ENCODE results near the gene EAF1.
A peak's percentile ranks its signal among the peaks of the same experiment; 100 is the strongest.
"Not testable (repeated sequence)": the region's sequence is repeated elsewhere in the genome, so short reads cannot be mapped to it uniquely, and the experiment has no call there.

The EAF1 gene

DNA sequence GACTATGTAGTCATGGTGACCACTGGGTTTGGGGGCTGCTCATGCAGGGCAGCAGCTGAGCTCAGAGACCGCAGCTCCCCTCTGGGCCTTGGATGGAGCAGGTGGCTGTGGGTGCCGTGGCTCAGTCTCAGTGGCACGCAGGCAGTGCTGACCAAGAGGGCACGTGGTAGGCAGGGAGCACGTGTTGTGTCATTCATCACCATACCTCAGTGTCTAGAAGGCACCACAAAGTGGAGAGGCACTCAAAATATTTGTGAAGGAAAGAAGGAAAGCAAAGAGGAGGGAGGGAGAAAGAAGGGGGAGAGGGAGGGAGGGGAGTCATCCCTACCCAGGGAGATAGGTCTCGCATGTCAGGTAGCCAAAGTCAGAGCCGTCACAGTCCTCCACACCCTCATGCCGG lies 26.1 kb downstream of the EAF1 start:
- no peak for DNase-seq

DNA sequence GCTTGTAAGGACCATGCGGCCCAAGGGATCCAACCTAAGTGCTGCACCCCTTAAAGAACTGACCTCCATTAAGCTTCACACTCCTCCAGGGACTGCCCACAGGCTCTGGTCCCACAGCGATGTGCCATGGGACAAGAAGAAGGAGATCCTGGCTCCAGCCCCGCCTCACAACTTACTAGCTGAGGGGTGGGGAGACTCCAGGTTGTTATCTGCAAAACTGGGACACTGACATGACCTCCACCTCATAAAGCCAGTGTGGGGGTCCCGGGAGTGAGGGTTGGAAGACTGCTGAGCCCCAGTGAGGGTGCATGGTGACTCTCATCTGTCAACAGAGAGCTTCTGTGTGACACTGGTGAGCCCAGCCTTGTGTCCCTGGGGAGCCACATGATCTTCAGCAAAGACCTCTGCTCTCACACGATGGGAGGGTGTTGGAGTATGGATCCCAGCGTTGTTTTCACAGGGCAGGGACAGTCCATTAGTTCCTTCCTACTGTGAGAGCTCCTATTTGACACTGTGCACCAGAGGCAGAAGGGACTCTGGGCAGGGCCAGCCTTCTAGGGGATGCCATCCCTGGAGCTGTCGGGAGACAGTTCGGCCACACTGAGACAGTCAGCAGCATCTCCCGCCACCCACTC lies 26.7 kb downstream of the EAF1 start:
- no peak for DNase-seq

DNA sequence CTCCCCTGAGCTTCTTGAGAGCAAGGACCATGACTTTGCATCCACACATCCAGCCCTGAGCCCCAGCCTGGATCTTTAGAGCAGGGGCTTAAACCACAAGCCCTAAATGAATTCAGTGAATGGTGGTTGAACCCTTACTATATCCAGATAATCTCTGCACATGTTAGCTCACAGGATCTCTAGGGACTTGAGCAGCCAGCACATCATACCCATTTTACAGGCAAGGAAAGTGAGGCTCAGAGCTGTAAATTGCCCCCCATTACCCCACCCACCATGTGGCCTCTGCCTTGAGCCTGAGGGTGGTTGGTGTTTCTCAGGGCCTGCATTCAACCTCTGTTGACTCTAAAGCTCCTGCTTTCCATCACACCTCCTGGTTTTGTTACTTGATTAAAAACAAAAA lies 27.6 kb downstream of the EAF1 start:
- DNase-seq = no peak

DNA sequence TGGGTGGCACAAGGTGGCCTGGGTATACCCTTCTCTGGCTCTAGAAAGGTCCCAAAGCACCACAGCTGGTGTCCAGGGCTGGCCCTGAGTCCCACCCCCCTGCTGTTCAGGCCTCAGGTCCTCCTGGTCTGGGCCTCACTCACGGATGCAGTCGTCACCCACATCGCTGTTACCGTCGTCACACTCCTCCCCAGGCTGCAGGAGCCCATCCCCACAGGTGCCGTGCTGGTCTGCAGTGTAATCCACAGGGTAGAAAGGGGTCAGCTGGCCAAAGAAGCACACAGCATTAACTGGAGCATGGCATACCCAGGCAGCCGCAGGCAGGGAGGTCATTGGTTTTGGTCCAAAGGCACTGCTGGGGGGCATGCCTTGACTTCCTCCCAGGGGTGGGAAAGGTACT lies 28.4 kb downstream of the EAF1 start:
- no peak for DNase-seq

DNA sequence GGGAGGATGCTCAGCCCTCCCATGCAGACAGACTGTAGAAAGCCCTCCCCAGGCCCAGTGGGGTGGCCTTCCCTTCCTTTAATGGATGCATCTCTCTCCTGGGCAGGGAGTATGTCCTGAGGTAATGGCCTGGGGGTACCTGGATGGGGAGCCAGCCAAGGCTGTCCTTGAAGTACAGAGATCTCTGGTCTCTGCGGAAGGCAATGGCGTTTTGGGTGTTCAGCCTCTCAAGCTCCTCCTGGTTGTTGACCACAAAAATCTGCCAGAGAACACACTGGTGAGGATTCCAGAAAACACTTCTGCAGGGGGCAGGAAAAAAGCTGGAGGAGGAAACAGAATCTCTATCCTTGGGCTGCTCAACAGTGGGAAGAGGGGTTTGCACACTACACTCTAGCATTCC lies 28.9 kb downstream of the EAF1 start:
- no peak for DNase-seq

DNA sequence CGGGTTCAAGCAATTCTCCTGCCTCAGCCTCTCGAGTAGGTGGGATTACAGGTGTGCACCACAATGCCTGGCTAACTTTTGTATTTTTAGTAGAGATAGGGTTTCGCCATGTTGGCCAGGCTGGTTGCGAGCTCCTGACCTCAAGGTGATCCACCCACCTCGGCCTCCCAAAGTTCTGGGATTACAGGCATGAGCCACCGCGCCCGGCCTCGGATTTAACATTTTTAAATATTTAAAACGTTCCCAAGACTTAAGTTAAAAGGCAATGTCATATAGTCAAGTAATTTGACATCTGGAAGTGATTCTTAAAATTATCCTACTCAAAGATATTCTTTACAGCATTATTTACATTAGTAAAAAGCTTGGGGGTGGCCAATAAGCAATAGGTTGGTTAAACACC lies 29.5 kb downstream of the EAF1 start:
- DNase-seq = not testable (repeated sequence)

DNA sequence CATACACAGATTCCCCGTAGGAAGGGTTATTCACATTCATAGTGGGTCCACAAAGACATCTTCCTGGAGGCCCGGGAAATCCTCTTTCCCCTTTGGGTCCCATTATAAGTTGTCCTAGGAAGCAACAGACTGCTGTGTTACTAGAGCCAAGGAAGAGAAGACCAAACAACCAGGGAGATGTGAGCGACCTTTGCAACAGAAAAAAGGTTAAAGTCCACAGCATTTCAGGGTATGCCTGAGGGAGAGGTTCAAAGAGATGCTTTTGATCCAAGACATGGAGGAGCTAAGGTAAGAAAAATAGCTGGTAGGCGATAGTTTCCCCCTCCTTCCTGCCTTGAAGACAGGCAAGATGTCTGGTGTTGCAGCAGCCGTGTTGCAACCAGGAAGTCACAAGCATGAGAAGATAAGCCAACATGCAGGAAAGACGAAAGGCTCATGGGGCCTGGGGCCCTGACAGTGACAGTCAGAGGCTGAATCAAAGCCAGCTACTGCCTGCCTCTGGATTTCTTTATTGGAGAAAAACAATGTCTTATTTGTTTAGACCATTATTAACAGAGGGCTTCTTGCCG lies 30.9 kb downstream of the EAF1 start:
- DNase-seq = no peak

DNA sequence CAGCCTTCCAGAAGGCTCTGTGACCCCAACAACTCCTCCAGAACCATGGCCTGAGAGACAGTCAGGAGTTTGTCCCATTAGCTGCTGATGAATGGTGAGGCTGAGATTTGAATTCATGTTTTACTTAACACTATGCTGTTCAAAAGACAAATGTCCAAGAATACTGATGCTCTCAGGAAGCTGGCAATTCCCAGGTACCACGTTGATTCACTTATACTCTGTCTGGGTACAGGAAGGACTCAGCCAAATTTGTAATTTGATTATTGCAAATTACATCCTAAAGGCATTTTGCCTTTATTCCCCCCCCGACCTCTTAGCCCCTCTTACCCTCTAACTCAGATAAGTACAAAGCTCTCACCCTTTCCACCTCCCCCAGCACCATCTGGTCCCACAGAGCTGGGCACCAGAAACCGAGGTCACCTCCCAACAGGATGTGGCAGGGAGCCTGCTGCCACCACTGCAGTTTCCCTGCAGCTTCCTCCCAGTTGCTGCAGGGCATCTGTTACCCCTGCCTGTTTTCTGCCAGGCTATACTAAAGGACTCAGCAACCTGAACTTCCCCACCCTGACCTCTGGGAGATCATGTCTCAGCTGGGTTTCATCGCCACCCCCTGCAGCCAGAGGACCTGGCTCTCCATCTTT lies 33.6 kb downstream of the EAF1 start:
- no peak for DNase-seq

DNA sequence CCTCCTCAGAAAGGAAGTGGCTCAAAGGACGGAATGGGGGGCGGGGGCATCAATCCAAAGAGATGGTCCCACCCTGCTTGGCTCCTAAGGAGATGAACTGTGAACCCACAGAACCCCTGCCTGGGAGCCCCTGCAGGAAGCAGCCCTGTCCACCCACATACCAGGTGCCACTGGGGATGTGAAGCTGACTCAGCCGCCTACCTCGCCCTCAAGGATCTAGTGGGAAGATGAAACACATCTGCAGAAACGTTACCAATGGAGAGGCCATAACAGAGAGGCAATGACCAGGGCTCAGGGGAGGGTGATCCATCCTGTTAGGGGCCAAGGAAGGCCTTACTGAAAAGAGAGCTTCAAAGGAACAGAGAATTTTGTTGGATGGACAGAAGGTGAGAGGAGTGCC lies 35.1 kb downstream of the EAF1 start:
- peak; percentile 11 for DNase-seq

DNA sequence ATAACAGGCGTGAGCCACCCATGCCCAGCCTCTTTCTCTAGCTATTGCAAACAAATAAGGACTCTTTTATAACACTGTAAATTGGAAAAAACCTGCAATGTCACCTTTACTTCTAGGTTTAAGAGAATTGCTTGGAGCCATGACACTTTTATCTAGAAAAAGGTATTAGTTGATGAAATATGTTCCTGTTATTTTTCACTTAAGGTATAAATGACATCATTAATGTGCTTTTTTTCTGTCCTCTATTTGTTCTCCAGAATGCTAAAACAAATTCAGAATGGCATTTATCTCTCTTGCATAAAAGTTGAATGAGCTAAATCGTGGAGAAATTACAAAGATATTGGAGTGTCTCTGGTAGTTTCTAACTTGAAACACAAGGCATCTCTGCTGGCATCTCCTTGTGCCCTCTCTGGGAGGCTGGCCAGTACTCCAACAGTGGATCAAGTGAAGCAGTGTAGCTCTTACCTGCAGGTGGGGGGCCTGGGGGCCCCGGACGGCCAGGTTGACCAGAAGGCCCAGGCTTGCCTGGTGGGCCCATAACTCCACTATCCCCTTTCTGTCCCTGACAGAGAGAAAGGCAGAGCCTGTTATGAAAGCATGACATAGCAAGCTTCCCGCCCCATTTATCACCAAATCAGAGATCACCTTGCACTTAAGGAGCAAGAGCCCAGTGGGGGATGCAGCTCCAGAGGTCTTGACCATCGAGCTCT lies 38.6 kb downstream of the EAF1 start:
- DNase-seq = no peak

DNA sequence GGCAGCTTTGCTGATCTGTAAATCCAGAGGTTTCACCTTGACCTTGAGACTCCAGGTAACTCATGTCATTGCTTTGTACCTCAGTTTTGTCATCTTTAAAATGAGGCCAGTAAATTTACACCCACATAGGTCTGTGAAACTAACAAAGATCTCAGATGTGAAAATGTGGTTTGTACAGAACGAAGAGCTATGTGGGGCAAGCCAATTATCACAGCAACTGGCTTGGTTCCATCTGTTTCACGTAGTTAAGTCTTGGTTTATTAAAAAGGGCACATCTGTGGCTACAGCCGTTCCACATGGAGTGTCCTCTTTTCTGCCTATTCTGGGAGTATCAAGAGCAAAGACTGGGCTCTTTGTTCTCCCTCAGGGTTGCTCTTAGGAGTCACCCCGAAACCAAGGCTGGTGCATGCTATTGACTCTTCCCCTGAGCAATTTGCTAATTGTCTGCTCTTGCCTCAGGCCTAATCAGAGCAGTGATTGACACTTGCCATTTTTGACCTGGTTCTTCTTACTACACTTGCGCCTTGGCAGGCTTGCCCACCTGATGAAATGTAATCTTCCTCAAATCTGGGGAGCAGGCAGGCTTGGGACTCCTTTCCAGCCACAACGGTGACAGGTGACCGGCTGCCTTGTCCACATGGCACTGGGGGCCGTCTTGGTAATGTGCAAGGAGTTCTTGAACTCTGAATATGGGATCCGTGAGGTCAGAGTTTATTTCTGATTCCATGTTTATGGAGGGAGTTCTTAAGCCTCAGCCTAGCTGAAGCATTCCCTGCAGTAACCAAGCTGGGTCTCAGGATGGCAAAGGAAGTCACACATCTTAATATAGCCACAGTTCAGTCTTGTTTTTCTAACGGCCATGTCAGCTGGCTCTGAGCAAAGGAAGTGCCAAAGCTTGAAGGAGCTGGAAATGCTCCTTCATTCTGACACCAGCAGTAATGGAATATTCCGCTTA lies 40.1 kb downstream of the EAF1 start:
- no peak for DNase-seq

DNA sequence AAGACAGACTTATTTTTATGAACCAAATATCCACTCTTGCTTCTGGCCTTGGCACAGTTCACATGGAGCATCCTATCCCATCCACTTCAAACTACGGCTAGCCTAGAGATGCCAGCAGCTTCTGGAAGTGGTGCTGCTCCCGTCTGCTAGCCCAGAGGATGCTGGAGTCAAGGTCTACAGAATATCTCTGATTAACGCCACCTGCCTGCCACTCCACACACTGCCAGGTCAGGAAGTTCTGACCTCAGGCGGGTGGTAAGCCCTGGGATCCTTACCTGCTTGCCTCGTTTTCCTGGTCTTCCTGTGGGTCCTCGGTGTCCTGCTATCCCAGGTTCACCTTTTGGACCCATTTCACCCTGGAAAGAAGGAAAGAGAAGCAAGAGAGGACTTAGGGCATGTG lies 42.9 kb downstream of the EAF1 start:
- DNase-seq = no peak

DNA sequence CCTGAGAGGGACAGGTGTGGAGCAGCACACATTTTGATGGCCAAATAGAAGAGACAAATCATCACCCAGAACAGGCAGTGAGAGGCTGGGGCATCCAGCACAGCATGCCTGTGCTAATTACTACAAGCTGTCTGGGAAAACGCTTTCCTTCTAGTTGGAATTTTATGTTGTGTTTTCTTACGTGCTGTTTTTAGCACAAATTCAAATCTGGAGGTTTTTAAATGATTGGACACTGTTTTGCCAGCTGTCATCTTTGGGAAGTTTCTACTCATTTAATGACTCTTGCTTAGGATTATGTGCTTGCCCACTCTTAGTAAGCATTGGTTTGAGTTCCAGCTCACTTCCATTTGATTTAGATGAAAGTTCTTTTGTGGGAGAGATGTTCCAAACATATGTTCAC lies 43.5 kb downstream of the EAF1 start:
- DNase-seq = no peak

DNA sequence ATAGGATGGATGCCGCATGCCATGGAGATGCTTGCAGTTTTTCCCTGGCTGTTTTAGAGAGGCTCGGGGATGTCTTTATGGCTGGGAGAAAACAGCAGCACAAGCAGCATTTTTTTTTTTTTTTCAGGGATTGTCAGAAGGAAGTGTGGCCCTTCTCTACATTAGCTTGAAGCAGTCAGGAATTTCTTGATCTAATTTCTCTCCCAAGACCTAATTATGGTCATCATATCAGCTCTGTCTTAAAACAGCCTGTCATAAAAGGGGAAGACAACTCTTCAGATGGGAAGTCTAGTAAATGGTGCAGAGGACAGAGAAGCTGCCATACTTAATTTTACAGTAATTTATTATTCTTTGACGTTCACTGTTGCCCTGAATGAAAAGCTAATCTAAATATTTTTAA lies 44.5 kb downstream of the EAF1 start:
- DNase-seq = no peak

DNA sequence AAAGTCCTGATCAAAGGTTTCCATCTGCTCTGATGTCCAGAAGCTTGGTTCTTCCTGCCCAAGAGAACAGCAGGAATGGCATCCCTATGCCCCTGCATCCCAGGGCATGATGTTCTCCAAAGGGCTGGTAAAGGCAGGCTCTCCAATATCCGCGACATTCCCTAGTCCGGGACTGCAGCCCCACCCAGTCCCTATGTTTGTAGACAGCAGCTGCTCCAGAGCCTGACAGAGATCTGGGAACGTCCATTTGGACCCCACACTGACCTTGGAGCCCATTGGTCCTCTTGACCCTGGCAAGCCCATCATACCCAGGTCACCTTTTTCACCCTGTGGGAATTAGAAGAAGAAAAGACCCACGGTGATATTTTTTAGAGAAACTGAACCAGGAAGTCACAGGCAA lies 47.8 kb downstream of the EAF1 start:
- no peak for DNase-seq

DNA sequence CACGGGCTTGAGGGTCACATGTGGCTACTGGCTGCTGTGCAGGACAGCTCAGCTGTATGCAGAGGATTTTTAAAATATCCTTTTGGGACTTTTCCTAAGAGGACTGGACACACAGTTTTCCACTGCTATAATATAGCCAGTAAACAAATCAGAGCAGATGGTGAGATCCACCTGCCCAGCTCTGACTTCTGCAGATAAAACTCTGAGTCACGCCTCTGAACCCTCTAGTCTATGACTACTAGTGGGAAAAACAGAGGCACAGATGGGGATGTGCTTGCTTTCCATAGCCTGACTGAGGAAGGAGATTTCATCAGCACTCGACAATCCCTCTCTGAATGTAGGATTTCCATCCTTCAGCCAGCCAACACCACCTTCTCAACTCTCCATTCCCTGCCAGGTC lies 49.0 kb downstream of the EAF1 start:
- DNase-seq = no peak

DNA sequence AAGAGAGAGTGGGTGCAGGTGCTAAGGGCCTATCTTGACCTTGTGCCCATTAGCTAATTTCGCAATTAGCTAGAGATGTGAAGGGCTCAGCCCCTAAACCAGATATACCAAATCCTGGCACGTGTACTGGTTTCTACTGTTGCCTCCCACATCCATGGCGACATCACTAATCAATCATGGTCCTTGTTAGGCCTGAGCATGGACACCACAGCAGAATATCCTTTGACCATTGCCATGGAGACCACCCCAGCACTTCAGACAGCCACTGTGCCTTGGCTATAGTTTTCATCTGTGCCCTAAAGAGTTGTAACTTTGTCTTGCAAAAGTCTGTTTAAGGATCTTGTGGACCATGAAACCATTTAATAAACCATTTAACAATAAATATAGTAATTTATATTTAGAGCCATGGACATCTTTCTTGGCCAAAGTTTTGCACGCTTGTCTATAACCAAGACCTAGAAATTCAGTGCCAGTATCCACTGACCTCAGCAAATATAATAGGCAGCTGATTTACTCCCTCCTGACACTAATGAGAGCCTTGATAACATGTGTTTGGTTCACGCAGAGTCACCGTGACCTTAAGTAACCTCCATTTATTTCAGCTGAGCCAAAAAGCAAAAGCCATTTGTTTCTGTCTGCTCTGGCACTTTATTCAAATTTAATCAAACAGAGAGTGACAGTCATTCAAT lies 50.7 kb downstream of the EAF1 start:
- no peak for DNase-seq

DNA sequence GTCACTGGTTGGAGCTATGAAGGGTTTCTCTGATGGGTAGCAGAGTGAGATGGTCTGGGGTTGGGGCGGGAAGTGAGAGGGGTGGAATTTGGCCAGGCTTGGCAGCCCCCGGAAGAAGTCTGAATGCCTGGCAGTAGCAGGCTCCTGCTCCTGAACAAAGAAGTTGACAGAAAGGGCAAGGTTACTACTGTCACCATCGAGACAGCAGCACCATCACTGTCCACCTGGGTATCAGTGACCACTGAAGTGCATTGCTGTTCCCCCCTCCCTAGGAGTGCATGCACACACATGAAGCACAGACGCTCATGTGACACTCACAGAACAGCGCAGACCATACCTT lies 51.2 kb downstream of the EAF1 start:
- no peak for DNase-seq

DNA sequence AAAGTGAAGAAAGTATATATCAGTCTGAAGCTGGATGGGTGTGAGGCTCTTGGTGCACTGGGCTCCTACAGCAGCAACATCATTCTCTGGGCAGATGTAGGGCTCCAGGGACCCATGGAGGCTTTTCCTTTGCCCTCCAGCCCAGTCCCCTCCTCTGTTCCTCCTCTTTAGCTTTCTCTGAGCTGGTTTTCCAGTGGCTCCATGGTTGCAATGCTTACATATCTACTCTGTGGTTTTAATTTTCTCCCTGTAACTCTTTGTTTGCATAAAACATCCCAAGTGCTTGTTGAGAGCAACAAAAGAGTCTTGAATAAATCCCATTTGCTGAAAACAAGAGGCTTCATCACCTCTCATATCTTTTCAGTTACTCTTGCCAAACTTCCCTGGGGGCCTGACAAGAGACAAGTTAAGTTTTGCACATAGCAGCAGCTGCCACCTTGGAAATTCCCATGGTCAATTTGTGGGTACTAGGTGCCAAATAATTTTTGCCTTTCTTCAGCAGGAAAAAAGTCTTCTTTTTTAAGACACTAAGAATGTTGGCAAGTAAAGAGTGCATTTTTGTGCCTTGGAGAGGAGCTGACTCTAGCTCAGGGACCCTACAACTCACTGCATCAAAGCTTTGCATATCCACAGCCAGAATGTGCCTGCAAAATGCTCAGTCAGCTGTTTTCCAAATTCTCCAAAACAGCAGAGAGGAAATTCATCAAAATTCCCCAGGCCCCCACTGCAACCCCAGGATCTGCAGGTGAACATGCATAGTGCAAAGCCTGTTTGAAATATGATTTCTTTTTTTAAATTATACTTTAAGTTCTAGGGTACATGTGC lies 52.2 kb downstream of the EAF1 start:
- no peak for DNase-seq

DNA sequence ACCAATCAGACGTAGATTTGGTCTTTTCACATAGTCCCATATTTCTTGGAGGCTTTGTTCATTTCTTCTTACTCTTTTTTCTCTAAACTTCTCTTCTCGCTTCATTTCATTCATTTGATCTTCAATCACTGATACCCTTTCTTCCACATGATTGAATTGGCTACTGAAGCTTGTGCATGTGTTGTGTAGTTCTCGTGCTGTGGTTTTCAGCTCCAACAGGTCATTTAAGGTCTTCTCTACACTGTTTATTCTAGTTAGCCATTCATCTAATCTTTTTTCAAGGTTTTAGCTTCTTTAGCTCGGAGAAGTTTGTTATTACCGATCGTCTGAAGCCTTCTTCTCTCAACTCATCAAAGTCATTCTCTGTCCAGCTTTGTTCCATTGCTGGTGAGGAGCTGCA lies 57.2 kb downstream of the EAF1 start:
- DNase-seq = not testable (repeated sequence)

DNA sequence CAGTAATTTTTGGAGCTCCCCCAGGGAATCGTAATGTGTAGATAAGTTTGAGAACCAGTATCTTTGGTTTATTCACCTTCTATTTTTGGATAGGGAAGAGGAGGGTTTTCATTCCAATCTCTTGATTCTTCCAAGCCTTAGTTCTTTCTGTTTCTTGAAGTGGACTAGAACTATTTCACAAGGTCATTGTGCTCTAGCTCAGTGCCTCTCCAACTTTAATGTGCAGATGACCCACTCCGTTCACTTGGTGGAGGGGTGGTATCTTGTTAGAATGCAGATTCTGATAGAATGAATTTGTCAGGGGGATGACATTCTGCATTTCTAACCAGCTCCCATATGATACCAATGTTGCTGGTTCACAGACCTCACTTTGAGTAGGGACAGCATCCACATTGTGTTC lies 58.6 kb downstream of the EAF1 start:
- no peak for DNase-seq

DNA sequence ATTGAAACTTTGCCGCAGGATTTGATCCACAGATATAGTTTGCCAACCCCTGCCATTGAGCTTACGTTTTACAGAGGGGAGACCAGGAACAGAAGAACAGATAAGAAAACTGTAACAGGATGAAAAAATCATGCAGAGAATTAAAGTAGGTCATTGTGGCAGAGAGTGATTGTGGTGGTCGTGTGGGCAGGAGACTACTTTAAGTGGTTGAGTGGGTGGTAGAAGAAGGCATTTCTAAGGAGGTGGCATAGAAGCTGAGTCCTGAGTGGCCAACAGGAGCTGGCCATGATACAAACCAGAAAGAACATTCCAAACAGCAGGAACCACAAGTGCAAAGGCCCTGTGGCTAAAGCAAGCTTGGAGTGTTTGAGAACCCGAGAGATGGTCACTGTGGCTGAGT lies 59.6 kb downstream of the EAF1 start:
- DNase-seq = no peak
